Ovary (tissue), 3 donors: Measurements from ENCODE around the gene NFE2.

Source experiments
- POLR2A ChIP-seq: fragments of 450-650 bp; IDR thresholded peaks from one replicate; pipeline ENCODE4 v1.6.1; 2017; ENCODE audit warnings: antibody characterized with exemption, mild to moderate bottlenecking, moderate library complexity
- TF ChIP-seq, protein P1 (sequence below), 3 donors: fragments of 450-650 bp in 2 of 3; fragments of 200-600 bp in 1 of 3; IDR thresholded peaks; one replicate each; pipeline versions ENCODE4 v1.5.1 to v1.8.0; 2016 to 2022; ENCODE audit warnings: antibody characterized with exemption in 3 of 3, mild to moderate bottlenecking in 1 of 3
- donor health status: DM: no; HTN: no; CAD: no.

DNA sequence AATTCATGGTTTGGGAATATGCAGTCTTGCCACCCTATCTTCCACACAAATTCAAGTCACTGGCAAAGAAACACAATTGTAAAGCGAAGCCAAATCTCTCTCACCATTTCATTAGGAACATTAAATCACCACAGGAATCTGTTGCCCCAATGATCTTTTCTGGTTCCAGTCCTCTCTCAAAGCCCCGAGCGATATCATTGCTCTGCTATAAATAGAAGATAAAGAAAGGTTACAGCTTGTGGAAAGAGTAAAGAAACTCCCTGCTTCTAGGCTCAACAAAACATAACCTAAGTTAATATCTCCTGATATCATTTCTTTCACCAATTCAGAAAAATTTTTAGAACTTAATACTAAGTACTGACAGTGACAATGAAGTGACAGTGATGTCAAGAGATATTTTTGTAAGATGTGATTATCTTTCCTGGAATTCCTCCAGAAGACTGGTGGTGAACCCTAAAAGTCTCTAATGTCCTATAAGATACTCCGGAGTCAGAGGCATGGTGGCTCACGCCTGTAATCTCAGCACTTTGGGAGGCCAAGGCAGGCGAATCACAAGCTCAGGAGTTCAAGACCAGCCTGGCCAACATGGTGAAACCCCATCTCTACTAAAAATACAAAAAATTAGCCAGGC lies 54.7 kb downstream of the NFE2 start:
- TF ChIP-seq, protein P1, sequence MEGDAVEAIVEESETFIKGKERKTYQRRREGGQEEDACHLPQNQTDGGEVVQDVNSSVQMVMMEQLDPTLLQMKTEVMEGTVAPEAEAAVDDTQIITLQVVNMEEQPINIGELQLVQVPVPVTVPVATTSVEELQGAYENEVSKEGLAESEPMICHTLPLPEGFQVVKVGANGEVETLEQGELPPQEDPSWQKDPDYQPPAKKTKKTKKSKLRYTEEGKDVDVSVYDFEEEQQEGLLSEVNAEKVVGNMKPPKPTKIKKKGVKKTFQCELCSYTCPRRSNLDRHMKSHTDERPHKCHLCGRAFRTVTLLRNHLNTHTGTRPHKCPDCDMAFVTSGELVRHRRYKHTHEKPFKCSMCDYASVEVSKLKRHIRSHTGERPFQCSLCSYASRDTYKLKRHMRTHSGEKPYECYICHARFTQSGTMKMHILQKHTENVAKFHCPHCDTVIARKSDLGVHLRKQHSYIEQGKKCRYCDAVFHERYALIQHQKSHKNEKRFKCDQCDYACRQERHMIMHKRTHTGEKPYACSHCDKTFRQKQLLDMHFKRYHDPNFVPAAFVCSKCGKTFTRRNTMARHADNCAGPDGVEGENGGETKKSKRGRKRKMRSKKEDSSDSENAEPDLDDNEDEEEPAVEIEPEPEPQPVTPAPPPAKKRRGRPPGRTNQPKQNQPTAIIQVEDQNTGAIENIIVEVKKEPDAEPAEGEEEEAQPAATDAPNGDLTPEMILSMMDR (IDR thresholded peaks at IDR 0.05) = no peak
- no peak for TF ChIP-seq POLR2A
